ENCODE results near the gene MEIS1.

MEIS1 gene

GRCh38 chr2:66585587-66585986, 150.7 kb downstream of the MEIS1 start:
- DNase-seq = no peak

GRCh38 chr2:66587216-66587615, 152.3 kb downstream of the MEIS1 start:
- peak; percentile 17 for DNase-seq

- no peak for DNase-seq
These were observed 159.1 kb downstream of the MEIS1 start for GRCh38 chr2:66594001-66594400.

- no peak for DNase-seq
These were observed 160.6 kb downstream of the MEIS1 start for GRCh38 chr2:66595556-66595955.

DNA sequence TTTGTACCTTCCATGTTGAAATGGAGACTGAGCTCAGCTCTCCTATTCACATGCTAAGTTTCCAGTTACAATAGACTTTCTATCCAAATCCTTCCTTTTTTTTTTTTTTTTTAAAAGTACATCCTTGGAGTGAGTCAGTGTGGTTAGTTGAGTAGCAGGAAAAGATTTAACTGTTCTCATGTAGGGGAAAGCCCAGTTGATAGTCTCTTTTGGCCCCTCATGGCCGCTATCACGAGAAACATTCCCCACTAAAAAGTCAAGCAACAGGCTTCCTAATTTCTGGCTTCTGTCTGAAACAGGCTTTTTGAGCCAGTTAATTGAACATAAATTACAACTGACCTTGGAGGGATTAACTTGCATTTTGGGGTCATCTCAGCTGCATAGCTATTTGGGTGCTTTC, 161.3 kb downstream of the MEIS1 start:
- DNase-seq = no peak

- DNase-seq = no peak
These were observed 166.7 kb downstream of the MEIS1 start for GRCh38 chr2:66601624-66602023.

- DNase-seq = no peak
These were observed 167.4 kb downstream of the MEIS1 start for GRCh38 chr2:66602341-66602740.

GRCh38 chr2:66604326-66604725, 169.4 kb downstream of the MEIS1 start:
- DNase-seq = no peak

- DNase-seq = no peak
These were observed 170.1 kb downstream of the MEIS1 start for GRCh38 chr2:66604976-66605375.

GRCh38 chr2:66607152-66607551, 172.2 kb downstream of the MEIS1 start:
- DNase-seq = no peak
